Measurements from ENCODE around the gene CNOT3. TPM values are rescaled to one million over a fixed set of nuclear protein-coding genes. Genes with fewer than 3 reads are reported as not detected.

CNOT3 gene
- total RNA-seq, 8 experiments from 2014 or later: 8.4 to 47.1 (median 13.0) TPM

DNA sequence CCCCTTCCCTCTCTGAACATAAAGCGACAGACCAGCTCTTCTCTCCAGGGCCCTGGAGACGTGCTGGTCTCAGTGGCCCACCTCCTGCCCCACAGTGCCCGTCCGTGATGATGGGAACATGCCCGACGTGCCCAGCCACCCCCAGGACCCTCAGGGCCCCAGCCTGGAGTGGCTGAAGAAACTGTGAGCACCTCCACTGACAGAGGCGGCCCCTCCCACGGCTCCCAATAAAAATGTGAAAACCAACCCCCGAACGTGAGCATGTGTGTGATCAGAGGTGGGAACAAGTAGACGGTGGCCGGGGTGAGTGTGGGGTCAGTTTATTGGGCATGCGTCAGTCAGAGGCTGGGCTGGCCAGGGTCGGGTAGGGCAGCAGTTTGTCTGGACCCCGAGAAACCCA is 30.8 kb upstream of the CNOT3 start:
- Histone ChIP-seq H3K4me3 (no peak overlapping the region), H3K4me1 (replicated peaks in 1 of 2) (peaks cover 0 to 6% of the 10 kb centered on the region in 2 donors), H3K27ac (no peak overlapping the region)
- no peak for ATAC-seq (replicated peaks in 6 of 8)
- in situ Hi-C loops (cut with MboI; ENCODE audit: low pct_unique_long_range_greater_than_20kb in 2 of 9, low sequenced_read_pairs in 9 of 9, unreplicated experiment in 9 of 9): no loop called here
- WGBS, 10 experiments: 50 to 90% (median 84%) methylated on average over 2 to 9 of the region's 15 CpGs; no CpG with 5 or more reads in 6 of the 10 experiments

DNA sequence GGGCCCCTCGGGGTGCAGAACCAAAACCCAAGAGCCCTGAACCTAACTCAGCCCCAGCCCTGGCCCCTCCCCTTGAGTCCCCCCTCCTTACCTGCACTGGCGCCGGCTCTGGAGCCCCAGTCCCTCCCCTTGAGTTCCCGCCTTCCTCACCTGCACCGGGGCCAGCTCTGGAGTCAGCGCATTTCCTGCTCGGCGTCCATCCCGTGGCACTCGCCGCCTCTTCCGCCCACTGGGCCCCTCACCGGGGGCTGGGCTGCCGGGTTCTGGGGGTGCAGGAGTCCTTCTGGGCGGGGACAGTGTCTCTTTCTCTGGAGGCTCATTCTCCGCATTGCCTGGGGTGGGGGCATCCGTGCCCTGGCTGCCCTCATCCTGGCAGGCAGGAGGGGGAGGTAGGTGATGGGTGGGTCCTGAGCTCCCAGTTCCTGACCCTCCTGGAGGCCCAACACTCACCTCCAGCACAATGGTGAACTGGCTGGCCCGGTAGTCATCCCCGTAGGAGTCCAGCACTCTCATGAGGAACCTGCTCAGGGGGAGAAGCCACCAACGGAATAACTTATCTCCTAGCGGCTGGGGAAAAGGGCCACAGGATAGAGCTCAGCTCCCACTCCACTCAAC is 29.6 kb upstream of the CNOT3 start:
- in situ Hi-C loops (cut with MboI; ENCODE audit: low pct_unique_long_range_greater_than_20kb in 2 of 9, low sequenced_read_pairs in 9 of 9, unreplicated experiment in 9 of 9): no loop called here
- Histone ChIP-seq H3K4me3 (no peak overlapping the region), H3K27ac (no peak overlapping the region), H3K4me1 (replicated peaks in 1 of 2) (peaks cover 0 to 6% of the 10 kb centered on the region in 2 donors)
- 60 to 78% methylated on average over 1 to 5 of the region's 21 CpGs; no CpG with 5 or more reads in 8 of the 10 experiments for WGBS, 10 experiments
- peak in 3 of 8 experiments; percentile 12 to 27 (median 18) for ATAC-seq (replicated peaks in 6 of 8)

DNA sequence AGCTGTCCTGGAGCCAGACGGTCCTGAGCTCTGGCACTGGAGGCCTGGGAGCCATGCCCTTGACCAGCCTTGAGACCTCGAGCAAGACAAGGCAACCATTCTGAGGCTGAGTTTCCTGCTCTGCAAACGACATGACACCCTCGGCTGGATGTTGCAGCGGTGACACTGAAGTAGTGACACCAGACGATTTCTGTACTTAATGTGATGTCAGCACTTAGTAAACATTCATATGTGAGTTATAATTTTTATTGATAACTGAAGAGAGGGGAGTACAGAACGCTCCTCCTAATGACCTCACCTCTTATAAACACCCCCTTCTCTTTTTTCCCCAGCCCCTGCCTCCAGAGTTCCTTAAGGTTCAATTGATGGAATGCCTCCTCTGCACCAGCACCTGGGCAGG is 29.1 kb upstream of the CNOT3 start:
- whole genome bisulfite sequencing, 10 experiments: 58 to 100% (median 77%) methylated on average over 1 to 5 of the region's 7 CpGs; no CpG with 5 or more reads in 3 of the 10 experiments
- no peak for ATAC-seq (replicated peaks in 6 of 8)
- H3K27ac ChIP-seq: no peak overlapping the region
- in situ Hi-C loops (cut with MboI; ENCODE audit: low pct_unique_long_range_greater_than_20kb in 2 of 9, low sequenced_read_pairs in 9 of 9, unreplicated experiment in 9 of 9): no loop called here
- no peak overlapping the region for H3K4me3 ChIP-seq
- H3K4me1 ChIP-seq (replicated peaks in 1 of 2): peaks cover 0 to 6% of the 10 kb centered on the region in 2 donors

DNA sequence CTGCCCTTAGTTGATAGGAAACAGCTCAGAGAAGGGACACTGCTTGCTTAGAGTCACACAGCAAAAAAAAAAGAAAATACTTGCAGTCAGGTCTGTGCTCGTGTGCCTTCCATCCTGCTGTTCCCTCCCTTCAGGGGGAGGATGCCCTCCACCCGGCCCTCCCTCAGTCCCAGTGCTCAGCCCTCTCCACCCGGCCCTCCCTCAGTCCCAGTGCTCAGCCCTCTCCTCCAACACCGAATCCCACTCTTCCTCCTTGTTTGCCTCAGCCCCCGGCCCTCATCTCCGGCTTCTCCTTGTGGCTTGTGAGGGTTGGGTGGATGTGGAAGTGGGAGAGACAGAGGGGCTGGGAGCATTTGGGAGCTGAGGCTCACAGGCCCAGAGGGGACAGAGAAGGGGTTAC is 27.9 kb upstream of the CNOT3 start:
- no peak overlapping the region for H3K27ac ChIP-seq
- WGBS, 10 experiments: no CpG with 5 or more reads among the region's 6 CpGs
- in situ Hi-C loops (cut with MboI; ENCODE audit: low pct_unique_long_range_greater_than_20kb in 2 of 9, low sequenced_read_pairs in 9 of 9, unreplicated experiment in 9 of 9): no loop called here
- H3K4me1 ChIP-seq (replicated peaks in 1 of 2): peaks cover 0 to 4% of the 10 kb centered on the region in 2 donors
- no peak overlapping the region for H3K4me3 ChIP-seq
- peak in 1 of 8 experiments; percentile 23 for ATAC-seq (replicated peaks in 6 of 8)

DNA sequence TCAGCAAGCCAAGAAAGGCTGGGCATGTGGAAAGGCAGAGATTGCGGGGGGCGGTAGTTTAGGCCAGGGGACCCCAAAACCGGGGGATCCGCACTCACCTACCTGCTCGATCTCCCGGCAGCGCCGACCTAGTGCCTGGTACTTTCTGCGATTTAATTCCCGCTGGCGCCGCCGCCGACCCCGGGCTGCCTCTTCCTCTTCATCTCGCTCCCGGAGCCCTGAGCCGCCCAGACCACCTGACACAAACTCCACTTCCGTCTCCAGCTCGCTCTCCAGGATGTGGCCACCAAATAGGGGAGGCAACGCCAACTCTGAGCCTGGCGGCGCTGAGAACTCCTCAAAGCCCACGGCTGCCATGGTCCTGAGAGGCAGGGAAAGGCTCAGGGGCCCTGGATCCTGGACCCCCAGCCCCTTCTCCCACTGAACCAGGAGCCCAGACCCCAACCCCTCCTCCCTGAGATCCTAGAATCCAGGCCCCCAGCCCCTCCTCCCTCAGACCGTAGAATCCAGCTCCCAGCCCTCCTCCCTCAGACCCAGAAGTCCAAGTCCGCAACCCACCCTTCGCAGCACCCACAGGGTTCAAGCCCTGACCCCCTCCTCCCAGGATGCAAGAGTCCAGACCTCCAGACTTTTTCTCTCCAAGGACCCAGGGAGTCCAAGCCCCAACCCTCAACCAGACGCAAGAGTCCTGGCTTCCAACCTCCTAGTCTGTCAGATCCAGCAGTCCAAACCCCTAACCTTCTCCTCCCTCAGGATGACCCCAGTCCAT is 23.0 kb upstream of the CNOT3 start:
- peaks cover 5 to 11% of the 10 kb centered on the region in 2 donors for H3K4me1 ChIP-seq (replicated peaks in 1 of 2)
- H3K4me3 ChIP-seq: peak overlapping the region; percentile 80 to 96 (median 88)
- 0 to 50% (median 7%) methylated on average over 1 to 12 of the region's 28 CpGs; no CpG with 5 or more reads in 5 of the 10 experiments for WGBS, 10 experiments
- peak in 3 of 8 experiments; percentile 4 to 10 (median 7) for ATAC-seq (replicated peaks in 6 of 8)
- peak overlapping the region in 1 of 2 donors; percentile 95 for H3K27ac ChIP-seq
- in situ Hi-C loops (cut with MboI; ENCODE audit: low pct_unique_long_range_greater_than_20kb in 2 of 9, low sequenced_read_pairs in 9 of 9, unreplicated experiment in 9 of 9): no loop called here

DNA sequence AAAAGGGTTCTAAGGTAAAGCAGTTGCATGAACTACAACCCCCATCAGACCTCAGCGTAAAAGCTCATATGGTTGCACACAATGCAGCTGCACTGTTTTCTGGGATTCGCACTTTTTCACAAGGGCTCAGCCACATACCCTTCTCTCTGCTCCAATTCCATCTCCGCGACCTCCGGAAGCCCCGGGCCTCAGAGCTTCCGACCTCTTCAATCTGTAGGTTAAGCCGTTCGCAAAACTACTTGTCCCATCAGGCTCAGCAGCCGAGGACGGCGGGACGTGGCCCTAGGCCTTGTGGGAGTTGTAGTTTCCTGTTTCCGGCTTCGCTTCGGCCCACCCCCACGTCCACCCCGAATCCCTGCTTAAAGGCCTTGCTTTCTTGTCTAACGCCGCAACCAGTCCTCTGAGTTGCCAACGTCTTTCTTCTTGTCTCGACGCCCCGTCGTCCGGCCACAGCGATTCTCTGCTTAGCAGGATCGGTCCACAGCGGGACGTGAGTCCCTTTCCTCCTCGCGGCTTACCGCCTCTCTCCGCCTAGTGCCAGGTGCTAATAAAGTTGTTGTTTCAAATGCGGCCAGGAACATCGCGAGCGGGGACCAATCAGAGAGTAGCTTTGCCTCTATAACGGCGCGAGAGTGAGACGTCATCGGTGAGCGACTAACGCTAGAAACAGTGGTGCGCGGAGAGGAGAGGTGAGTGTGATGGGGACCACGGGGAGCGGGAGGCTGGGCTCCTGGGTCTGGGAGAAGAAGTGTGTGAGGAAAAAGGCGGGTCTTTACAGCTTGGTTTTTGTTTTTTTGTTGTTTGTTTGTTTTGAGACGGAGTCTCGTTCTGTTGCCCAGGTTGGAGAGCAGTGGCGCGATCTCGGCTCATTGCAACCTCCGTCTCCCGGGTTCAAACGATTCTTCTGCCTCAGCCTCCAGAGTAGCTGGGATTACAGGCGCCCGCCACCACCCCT is 22.2 kb upstream of the CNOT3 start, which contains the start of the genes PRPF31 and TFPT:
PRPF31 (plus strand) TSS at position 646 of the 955 bp plus-strand sequence. CDS start 2,525 bp downstream, outside the sequence.
TFPT (minus strand) TSS at position 549 of the 955 bp plus-strand sequence; CDS start at position 161, 388 bp downstream.
- H3K27ac ChIP-seq: peak within 1 kb of the TSS; percentile 95 to 97
- ATAC-seq (replicated peaks in 6 of 8): peak; percentile 92 to 96 (median 95)
- peaks cover 5 to 11% of the 10 kb centered on the region in 2 donors for H3K4me1 ChIP-seq (replicated peaks in 1 of 2)
- in situ Hi-C loops (cut with MboI; ENCODE audit: low pct_unique_long_range_greater_than_20kb in 2 of 9, low sequenced_read_pairs in 9 of 9, unreplicated experiment in 9 of 9): no loop called here
- H3K4me3 ChIP-seq: peak within 1 kb of the TSS; percentile 80 to 96 (median 88)
- WGBS, 10 experiments: 0 to 3% (median 0%) methylated on average over 2 to 37 of the region's 60 CpGs; no CpG with 5 or more reads in 1 of the 10 experiments

DNA sequence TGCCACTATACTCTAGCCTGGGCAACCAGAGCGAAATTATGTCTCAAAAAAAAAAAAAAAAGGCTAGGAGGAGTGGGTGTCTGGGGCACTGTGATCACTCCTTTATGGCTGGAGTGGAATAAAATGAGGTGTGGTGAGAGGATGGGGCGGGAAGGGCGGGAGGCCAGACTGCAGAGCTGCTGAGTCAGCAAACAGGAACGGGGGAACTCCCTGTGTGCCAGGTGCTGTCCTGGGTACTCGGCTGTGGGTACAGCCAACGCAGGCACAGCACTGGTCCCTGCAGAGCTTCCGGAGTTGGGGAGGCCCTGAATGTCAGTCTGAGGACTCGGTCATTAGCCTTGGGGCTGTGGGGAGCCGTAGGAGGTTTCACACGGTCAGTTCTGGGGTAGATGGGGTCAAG is 16.3 kb upstream of the CNOT3 start:
- in situ Hi-C loops (cut with MboI; ENCODE audit: low pct_unique_long_range_greater_than_20kb in 2 of 9, low sequenced_read_pairs in 9 of 9, unreplicated experiment in 9 of 9): no loop called here
- Histone ChIP-seq H3K27ac (no peak overlapping the region), H3K4me1 (replicated peaks in 1 of 2) (peaks cover 3 to 5% of the 10 kb centered on the region in 2 donors), H3K4me3 (no peak overlapping the region)
- peak in 1 of 8 experiments; percentile 69 for ATAC-seq (replicated peaks in 6 of 8)
- WGBS, 10 experiments: 100% methylated on average over 1 to 3 of the region's 10 CpGs; no CpG with 5 or more reads in 7 of the 10 experiments

DNA sequence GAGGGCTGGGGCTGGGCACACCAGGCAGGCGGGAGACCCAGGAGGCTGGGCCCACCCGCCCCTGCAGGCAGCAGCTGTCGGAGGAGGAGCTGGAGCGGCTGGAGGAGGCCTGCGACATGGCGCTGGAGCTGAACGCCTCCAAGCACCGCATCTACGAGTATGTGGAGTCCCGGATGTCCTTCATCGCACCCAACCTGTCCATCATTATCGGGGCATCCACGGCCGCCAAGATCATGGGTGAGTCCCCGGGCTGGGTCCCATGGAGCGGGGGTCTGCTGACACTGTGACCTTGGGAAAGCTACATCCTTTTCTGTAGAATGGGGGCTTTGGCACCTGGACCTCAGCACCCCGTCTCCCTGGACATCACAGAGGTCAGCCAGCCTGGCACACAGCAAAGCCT is 13.9 kb upstream of the CNOT3 start:
- no peak for ATAC-seq (replicated peaks in 6 of 8)
- in situ Hi-C loops (cut with MboI; ENCODE audit: low pct_unique_long_range_greater_than_20kb in 2 of 9, low sequenced_read_pairs in 9 of 9, unreplicated experiment in 9 of 9): no loop called here
- Histone ChIP-seq H3K27ac (no peak overlapping the region), H3K4me1 (replicated peaks in 1 of 2) (no peaks in the 10 kb centered on the region), H3K4me3 (no peak overlapping the region)
- 100% methylated on average over 1 to 5 of the region's 17 CpGs; no CpG with 5 or more reads in 7 of the 10 experiments for WGBS, 10 experiments

DNA sequence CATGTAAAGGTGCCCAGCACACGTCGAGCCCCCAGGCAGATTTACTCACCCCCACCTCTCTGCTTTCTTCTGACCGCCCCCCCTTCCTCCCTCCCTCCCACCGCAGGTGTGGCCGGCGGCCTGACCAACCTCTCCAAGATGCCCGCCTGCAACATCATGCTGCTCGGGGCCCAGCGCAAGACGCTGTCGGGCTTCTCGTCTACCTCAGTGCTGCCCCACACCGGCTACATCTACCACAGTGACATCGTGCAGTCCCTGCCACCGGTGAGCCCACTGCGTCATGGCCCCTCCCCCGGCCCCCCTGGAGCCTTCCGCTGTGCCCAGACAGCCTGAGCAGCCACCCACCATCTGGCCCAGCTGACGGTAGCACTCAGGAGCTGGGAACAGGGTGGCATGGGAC is 13.2 kb upstream of the CNOT3 start:
- WGBS, 10 experiments: no CpG with 5 or more reads among the region's 19 CpGs
- Histone ChIP-seq H3K4me3 (no peak overlapping the region), H3K27ac (no peak overlapping the region), H3K4me1 (replicated peaks in 1 of 2) (no peaks in the 10 kb centered on the region)
- ATAC-seq (replicated peaks in 6 of 8): peak in 2 of 8 experiments; percentile 8 to 24
- in situ Hi-C loops (cut with MboI; ENCODE audit: low pct_unique_long_range_greater_than_20kb in 2 of 9, low sequenced_read_pairs in 9 of 9, unreplicated experiment in 9 of 9): no loop called here

DNA sequence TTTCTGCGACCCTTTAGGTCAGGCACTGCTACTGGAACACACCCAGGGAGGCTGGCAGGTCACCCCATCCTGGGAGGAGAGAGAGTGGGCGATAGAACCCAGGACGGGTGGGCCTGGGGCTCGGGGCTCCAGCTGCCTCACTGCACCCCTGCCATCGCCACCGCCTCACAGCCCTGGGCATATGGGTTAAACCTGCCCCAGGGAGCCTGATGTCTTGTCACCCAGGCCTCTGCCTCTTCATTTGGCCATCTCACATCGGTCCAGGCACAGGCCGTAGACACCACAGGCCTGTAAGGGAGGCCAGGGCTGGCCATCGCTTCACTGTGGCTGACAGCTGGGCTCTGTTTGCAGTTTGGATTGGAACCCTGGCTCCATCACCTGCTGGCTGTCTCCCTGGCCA is 11.8 kb upstream of the CNOT3 start:
- H3K4me3 ChIP-seq: no peak overlapping the region
- 83 to 100% (median 96%) methylated on average over 2 to 5 of the region's 9 CpGs; no CpG with 5 or more reads in 7 of the 10 experiments for WGBS, 10 experiments

DNA sequence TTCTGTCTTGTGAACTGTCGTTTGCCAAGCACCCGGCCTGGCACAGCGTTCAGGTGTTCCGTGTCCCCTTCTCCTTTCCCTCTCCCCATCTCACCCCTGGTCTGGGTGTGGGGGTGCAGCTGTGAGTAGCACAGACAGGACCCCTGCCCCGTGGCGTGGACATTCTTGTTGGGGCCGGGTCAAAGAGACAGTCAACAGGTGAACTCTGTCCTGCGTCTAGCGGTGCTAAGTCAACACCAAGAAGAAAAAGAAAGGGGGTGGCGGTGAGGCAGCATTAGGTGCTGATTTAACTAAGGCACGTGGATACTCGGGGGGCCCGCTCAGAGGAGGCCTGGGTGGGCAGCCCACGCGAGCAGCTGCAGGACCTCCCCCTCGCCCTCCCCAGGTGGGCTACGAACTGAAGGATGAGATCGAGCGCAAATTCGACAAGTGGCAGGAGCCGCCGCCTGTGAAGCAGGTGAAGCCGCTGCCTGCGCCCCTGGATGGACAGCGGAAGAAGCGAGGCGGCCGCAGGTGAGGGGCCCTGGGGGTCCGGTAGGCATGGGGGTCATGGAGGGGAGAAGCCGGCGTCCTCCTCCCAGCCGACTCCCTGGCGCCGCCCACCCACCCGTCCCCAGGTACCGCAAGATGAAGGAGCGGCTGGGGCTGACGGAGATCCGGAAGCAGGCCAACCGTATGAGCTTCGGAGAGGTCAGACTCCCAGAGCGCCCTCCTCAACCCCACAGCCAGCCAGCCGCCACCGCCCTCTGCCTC is 9.7 kb upstream of the CNOT3 start:
- in situ Hi-C loops (cut with MboI; ENCODE audit: low pct_unique_long_range_greater_than_20kb in 2 of 9, low sequenced_read_pairs in 9 of 9, unreplicated experiment in 9 of 9): no loop called here
- WGBS, 10 experiments: 72 to 100% (median 94%) methylated on average over 1 to 6 of the region's 44 CpGs; no CpG with 5 or more reads in 2 of the 10 experiments
- H3K4me3 ChIP-seq: no peak overlapping the region
- no peak for ATAC-seq (replicated peaks in 6 of 8)
- H3K27ac ChIP-seq: no peak overlapping the region
- H3K4me1 ChIP-seq (replicated peaks in 1 of 2): no peaks in the 10 kb centered on the region

More for the DNA sequence above, 11.8 kb upstream of the CNOT3 start:
- in situ Hi-C loops (cut with MboI; ENCODE audit: low pct_unique_long_range_greater_than_20kb in 2 of 9, low sequenced_read_pairs in 9 of 9, unreplicated experiment in 9 of 9): no loop called here
- Histone ChIP-seq H3K27ac (no peak overlapping the region), H3K4me1 (replicated peaks in 1 of 2) (no peaks in the 10 kb centered on the region)
- ATAC-seq (replicated peaks in 6 of 8): no peak

DNA sequence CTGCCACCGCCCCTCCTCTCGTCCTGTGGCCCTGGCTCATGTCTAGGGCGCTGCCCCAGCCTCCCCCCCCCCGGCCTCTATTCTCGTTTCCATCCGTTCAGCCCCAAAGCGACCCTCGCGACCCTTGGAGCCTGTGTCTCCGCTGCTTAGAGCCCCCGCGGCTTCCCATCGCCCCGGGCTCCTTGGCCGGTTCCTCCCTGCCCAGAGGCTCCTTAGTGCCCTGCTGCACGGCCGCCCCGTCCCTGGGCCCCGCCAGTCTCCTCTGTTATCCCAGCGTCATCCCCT is 9.2 kb upstream of the CNOT3 start:
- in situ Hi-C loops (cut with MboI; ENCODE audit: low pct_unique_long_range_greater_than_20kb in 2 of 9, low sequenced_read_pairs in 9 of 9, unreplicated experiment in 9 of 9): no loop called here
- no peak for ATAC-seq (replicated peaks in 6 of 8)
- no peak overlapping the region for H3K27ac ChIP-seq
- WGBS, 10 experiments: no CpG with 5 or more reads among the region's 20 CpGs
- H3K4me3 ChIP-seq: no peak overlapping the region
- H3K4me1 ChIP-seq (replicated peaks in 1 of 2): no peaks in the 10 kb centered on the region
